SH-SY5Y (cell line): Measurements from ENCODE around the gene UNC93B1.

Experiments
- GATA2 ChIP-seq: IDR thresholded peaks from 2 replicates; pipeline ENCODE4 v1.6.1; 2011; ENCODE audit warnings: mild to moderate bottlenecking, low read depth, low read length
- GATA3 ChIP-seq: IDR thresholded peaks from 2 replicates; pipeline ENCODE4 v1.6.1; 2011; ENCODE audit warnings: low read depth, mild to moderate bottlenecking, low read length, moderate library complexity

GRCh38 chr11:67997475-67997921 is 6.4 kb downstream of the UNC93B1 start:
- TF ChIP-seq GATA2 (no peak), GATA3 (no peak)
